ENCODE results near the gene FGF4.

The FGF4 gene

GRCh38 chr11:69801513-69802335 is 26.6 kb upstream of the FGF4 start:
- H4K20me1 ChIP-seq (ENCODE audit: insufficient read depth), result no peaks in the 10 kb centered on the region
- TF ChIP-seq, protein P1, sequence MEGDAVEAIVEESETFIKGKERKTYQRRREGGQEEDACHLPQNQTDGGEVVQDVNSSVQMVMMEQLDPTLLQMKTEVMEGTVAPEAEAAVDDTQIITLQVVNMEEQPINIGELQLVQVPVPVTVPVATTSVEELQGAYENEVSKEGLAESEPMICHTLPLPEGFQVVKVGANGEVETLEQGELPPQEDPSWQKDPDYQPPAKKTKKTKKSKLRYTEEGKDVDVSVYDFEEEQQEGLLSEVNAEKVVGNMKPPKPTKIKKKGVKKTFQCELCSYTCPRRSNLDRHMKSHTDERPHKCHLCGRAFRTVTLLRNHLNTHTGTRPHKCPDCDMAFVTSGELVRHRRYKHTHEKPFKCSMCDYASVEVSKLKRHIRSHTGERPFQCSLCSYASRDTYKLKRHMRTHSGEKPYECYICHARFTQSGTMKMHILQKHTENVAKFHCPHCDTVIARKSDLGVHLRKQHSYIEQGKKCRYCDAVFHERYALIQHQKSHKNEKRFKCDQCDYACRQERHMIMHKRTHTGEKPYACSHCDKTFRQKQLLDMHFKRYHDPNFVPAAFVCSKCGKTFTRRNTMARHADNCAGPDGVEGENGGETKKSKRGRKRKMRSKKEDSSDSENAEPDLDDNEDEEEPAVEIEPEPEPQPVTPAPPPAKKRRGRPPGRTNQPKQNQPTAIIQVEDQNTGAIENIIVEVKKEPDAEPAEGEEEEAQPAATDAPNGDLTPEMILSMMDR (conservative IDR thresholded peaks at IDR 0.05; ENCODE audit: low read depth, low read length), result peak; percentile 52; the same call in 1 of the 2 replicates
- no peak overlapping the region for H2AFZ ChIP-seq (ENCODE audit: low read depth)
- no peaks in the 10 kb centered on the region for H3K79me2 ChIP-seq (ENCODE audit: insufficient read depth, low read depth)
- no peaks in the 10 kb centered on the region for H3K36me3 ChIP-seq (ENCODE audit: insufficient read depth)
- no peak overlapping the region for H3K4me2 ChIP-seq
- no peak overlapping the region for H3K9ac ChIP-seq
- H3K4me1 ChIP-seq (ENCODE audit: low read depth, poor library complexity, severe bottlenecking), result no peaks in the 10 kb centered on the region
- no peak overlapping the region for H3K27ac ChIP-seq
- H3K27me3 ChIP-seq (ENCODE audit: insufficient read depth, low read depth), result peaks cover 9% of the 10 kb centered on the region; the same call in 1 of the 2 replicates
- no peak overlapping the region for H3K4me3 ChIP-seq (IDR thresholded peaks at IDR 0.05; ENCODE audit: insufficient read depth, low read depth, low read length)

DNA sequence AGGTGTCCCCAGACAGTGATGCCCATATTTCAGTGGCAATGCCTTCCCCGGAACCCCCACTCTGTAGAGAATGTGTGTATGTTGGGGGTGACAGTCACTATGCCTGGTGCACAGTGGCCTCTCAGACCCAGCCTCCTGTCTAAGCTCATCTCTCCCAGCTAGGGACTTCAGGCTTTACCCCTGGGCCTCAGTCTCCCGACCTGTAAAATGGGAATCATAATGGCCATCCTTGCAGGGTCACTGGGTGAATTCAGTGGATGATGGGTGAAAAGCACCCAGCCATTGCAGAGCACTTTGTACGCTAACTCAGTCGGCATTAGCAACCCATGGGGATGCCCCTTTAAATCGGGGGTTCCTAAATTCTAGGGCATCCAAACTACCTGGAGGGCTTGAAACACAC is 25.1 kb upstream of the FGF4 start:
- peaks cover under 1% of the 10 kb centered on the region; the same call in 1 of the 2 replicates for H3K27me3 ChIP-seq (ENCODE audit: insufficient read depth, low read depth)
- H3K9ac ChIP-seq, result no peak overlapping the region
- no peak overlapping the region for H3K27ac ChIP-seq
- H3K4me3 ChIP-seq (IDR thresholded peaks at IDR 0.05; ENCODE audit: insufficient read depth, low read depth, low read length), result no peak overlapping the region
- H3K4me1 ChIP-seq (ENCODE audit: low read depth, poor library complexity, severe bottlenecking), result no peaks in the 10 kb centered on the region
- H3K36me3 ChIP-seq (ENCODE audit: insufficient read depth), result no peaks in the 10 kb centered on the region
- no peaks in the 10 kb centered on the region for H4K20me1 ChIP-seq (ENCODE audit: insufficient read depth)
- H2AFZ ChIP-seq (ENCODE audit: low read depth), result no peak overlapping the region
- H3K79me2 ChIP-seq (ENCODE audit: insufficient read depth, low read depth), result no peaks in the 10 kb centered on the region
- H3K4me2 ChIP-seq, result no peak overlapping the region
- TF ChIP-seq, protein P1 (conservative IDR thresholded peaks at IDR 0.05; ENCODE audit: low read depth, low read length), result no peak

DNA sequence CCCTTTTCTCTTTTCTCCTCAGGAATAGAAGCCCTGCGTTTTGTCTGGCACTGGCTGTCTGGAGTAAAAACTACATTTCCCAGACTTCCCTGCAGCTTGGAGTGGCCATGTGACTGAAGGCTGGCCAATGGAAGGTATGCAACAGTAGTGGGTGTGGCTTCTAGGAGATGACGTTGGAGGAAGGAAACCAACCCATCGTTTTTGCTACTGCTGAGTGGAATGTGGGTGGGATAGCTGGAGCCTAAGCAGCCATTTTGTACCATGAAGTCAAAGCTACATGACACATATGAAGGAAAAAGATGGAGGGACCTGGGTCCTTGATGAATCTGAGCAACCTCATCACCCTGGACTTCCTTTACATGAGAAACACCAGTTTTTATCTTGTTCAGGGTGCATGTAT is 24.4 kb upstream of the FGF4 start:
- H2AFZ ChIP-seq (ENCODE audit: low read depth), result no peak overlapping the region
- no peaks in the 10 kb centered on the region for H3K79me2 ChIP-seq (ENCODE audit: insufficient read depth, low read depth)
- no peak overlapping the region for H3K9ac ChIP-seq
- H3K4me2 ChIP-seq, result no peak overlapping the region
- TF ChIP-seq, protein P1 (conservative IDR thresholded peaks at IDR 0.05; ENCODE audit: low read depth, low read length), result no peak
- H3K4me3 ChIP-seq (IDR thresholded peaks at IDR 0.05; ENCODE audit: insufficient read depth, low read depth, low read length), result no peak overlapping the region
- no peak overlapping the region for H3K27ac ChIP-seq
- H3K27me3 ChIP-seq (ENCODE audit: insufficient read depth, low read depth), result no peaks in the 10 kb centered on the region; the same call in 1 of the 2 replicates
- no peaks in the 10 kb centered on the region for H4K20me1 ChIP-seq (ENCODE audit: insufficient read depth)
- H3K4me1 ChIP-seq (ENCODE audit: low read depth, poor library complexity, severe bottlenecking), result no peaks in the 10 kb centered on the region
- H3K36me3 ChIP-seq (ENCODE audit: insufficient read depth), result no peaks in the 10 kb centered on the region

DNA sequence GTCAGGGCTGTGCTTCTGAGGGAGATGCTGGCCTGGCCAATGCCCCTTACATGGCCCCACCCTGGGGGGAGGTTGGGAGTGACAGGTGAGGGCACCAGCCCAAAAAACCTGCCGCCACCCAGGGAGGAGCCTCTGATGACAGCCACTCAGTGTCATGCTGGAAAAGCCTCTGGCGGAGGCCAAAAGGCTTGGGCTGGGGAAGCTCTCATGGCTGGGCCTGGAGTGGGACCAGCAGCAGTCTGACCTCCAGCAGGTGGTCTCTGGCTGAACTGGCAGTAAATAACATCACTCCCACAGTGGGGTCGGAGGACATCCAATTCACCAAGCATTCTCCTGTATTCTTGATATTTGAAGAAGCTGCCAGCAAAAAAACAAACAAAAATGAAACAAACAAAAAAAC is 24.0 kb upstream of the FGF4 start:
- H3K27ac ChIP-seq, result no peak overlapping the region
- no peak overlapping the region for H3K9ac ChIP-seq
- no peaks in the 10 kb centered on the region for H4K20me1 ChIP-seq (ENCODE audit: insufficient read depth)
- no peaks in the 10 kb centered on the region; the same call in 1 of the 2 replicates for H3K27me3 ChIP-seq (ENCODE audit: insufficient read depth, low read depth)
- TF ChIP-seq, protein P1 (conservative IDR thresholded peaks at IDR 0.05; ENCODE audit: low read depth, low read length), result no peak
- no peak overlapping the region for H3K4me2 ChIP-seq
- no peaks in the 10 kb centered on the region for H3K4me1 ChIP-seq (ENCODE audit: low read depth, poor library complexity, severe bottlenecking)
- no peak overlapping the region for H3K4me3 ChIP-seq (IDR thresholded peaks at IDR 0.05; ENCODE audit: insufficient read depth, low read depth, low read length)
- no peak overlapping the region for H2AFZ ChIP-seq (ENCODE audit: low read depth)
- no peaks in the 10 kb centered on the region for H3K36me3 ChIP-seq (ENCODE audit: insufficient read depth)
- no peaks in the 10 kb centered on the region for H3K79me2 ChIP-seq (ENCODE audit: insufficient read depth, low read depth)

Measured in KMS-11 (cell line).